ENCODE measurements around the gene THAP6.
"Not testable (repeated sequence)": the region's sequence is repeated elsewhere in the genome, so short reads cannot be mapped to it uniquely, and the experiment has no call there.

Gene THAP6

GRCh38 chr4:75495476-75495875 lies 18.8 kb upstream of the THAP6 start:
- no peak for DNase-seq (ENCODE audit: extremely low read depth, low read depth)
- TF ChIP-seq CTCF (IDR thresholded peaks at IDR 0.05; ENCODE audit: low read depth, low read length): no peak

- TF ChIP-seq CTCF (IDR thresholded peaks at IDR 0.05; ENCODE audit: low read depth, low read length): no peak
- DNase-seq (ENCODE audit: extremely low read depth, low read depth): no peak
Observed at GRCh38 chr4:75496406-75496805, 17.9 kb upstream of the THAP6 start.

- TF ChIP-seq CTCF (IDR thresholded peaks at IDR 0.05; ENCODE audit: low read depth, low read length): no peak
- DNase-seq (ENCODE audit: extremely low read depth, low read depth): no peak
Observed at GRCh38 chr4:75497133-75497532, 17.1 kb upstream of the THAP6 start.

GRCh38 chr4:75498041-75498440 lies 16.2 kb upstream of the THAP6 start:
- no peak for DNase-seq (ENCODE audit: extremely low read depth, low read depth)
- no peak for TF ChIP-seq CTCF (IDR thresholded peaks at IDR 0.05; ENCODE audit: low read depth, low read length)

- no peak for DNase-seq (ENCODE audit: extremely low read depth, low read depth)
Observed at GRCh38 chr4:75499900-75500299, 14.4 kb upstream of the THAP6 start.

GRCh38 chr4:75502671-75503070 lies 11.6 kb upstream of the THAP6 start:
- no peak for TF ChIP-seq CTCF (IDR thresholded peaks at IDR 0.05; ENCODE audit: low read depth, low read length)
- DNase-seq (ENCODE audit: extremely low read depth, low read depth): no peak

More at GRCh38 chr4:75499900-75500299, 14.4 kb upstream of the THAP6 start:
- no peak for TF ChIP-seq CTCF (IDR thresholded peaks at IDR 0.05; ENCODE audit: low read depth, low read length)

GRCh38 chr4:75505630-75506029 lies 8.6 kb upstream of the THAP6 start:
- TF ChIP-seq CTCF (IDR thresholded peaks at IDR 0.05; ENCODE audit: low read depth, low read length): no peak
- DNase-seq (ENCODE audit: extremely low read depth, low read depth): no peak

GRCh38 chr4:75509592-75509991 lies 4.7 kb upstream of the THAP6 start:
- DNase-seq (ENCODE audit: extremely low read depth, low read depth): not testable (repeated sequence)

Measured in AG09319 (cell line).